GM23338 (cell line): Measurements from ENCODE around the gene CIT. TPM values are rescaled to one million over a fixed set of nuclear protein-coding genes. Genes with fewer than 3 reads are reported as not detected.

Experiments
- ATAC-seq: fragments of 200-7000 bp; cut with Tn5 transposase; 3 replicates; pipeline ENCODE4 v1.9.1; 2020
- DNase-seq: peaks from one replicate; pipeline ENCODE4 v3.0.0-alpha.2; 2015; ENCODE audit warnings: low spot score
- H2AFZ ChIP-seq: fragments of 200-600 bp; sonication (generic); 2 replicates; pipeline ENCODE4 v1.8.0; 2016; ENCODE audit warnings: antibody characterized with exemption, mild to moderate bottlenecking, moderate library complexity
- H3F3A ChIP-seq: fragments of 200-600 bp; sonication (generic); replicated peaks from 2 replicates; pipeline ENCODE4 v1.8.0; 2017; ENCODE audit warnings: antibody characterized with exemption, mixed run types, low read depth
- H3K27ac ChIP-seq: fragments of 200-600 bp; sonication (generic); 2 replicates; pipeline ENCODE4 v1.6.1; 2016; ENCODE audit warnings: low read depth
- H3K27me3 ChIP-seq: fragments of 200-600 bp; sonication (generic); 2 replicates; pipeline ENCODE4 v1.8.0; 2016; ENCODE audit warnings: mild to moderate bottlenecking, mixed run types, moderate library complexity; ENCODE audit not compliant: insufficient read depth
- H3K36me3 ChIP-seq: fragments of 200-600 bp; sonication (generic); 2 replicates; pipeline ENCODE4 v1.8.0; 2016; ENCODE audit warnings: mild to moderate bottlenecking; ENCODE audit not compliant: insufficient read depth
- H3K4me1 ChIP-seq: fragments of 200-600 bp; sonication (generic); 2 replicates; pipeline ENCODE4 v1.8.0; 2016; ENCODE audit warnings: mild to moderate bottlenecking, moderate library complexity; ENCODE audit not compliant: insufficient read depth
- H3K4me2 ChIP-seq: fragments of 200-600 bp; sonication (generic); 2 replicates; pipeline ENCODE4 v1.7.1; 2017; ENCODE audit warnings: mixed run types
- H3K4me3 ChIP-seq: fragments of 200-600 bp; sonication (generic); 2 replicates; pipeline ENCODE4 v1.6.1; 2016; ENCODE audit warnings: mixed run types
- H3K79me2 ChIP-seq: fragments of 200-600 bp; sonication (generic); replicated peaks from 2 replicates; pipeline ENCODE4 v1.8.0; 2017; ENCODE audit warnings: mild to moderate bottlenecking; ENCODE audit not compliant: insufficient read depth
- H3K9me2 ChIP-seq: fragments of 200-600 bp; sonication (generic); 2 replicates; pipeline ENCODE4 v1.8.0; 2017; ENCODE audit not compliant: insufficient read depth
- H4K20me1 ChIP-seq: fragments of 200-600 bp; sonication (generic); replicated peaks from 2 replicates; pipeline ENCODE4 v1.8.0; 2017; ENCODE audit warnings: mild to moderate bottlenecking; ENCODE audit not compliant: insufficient read depth
- H3K27ac Mint-ChIP-seq: 2 replicates; pipeline ENCODE4 v1.8.0; 2020; ENCODE audit warnings: inconsistent platforms, mild to moderate bottlenecking, moderate library complexity, mixed read lengths
- H3K27me3 Mint-ChIP-seq: 3 replicates; pipeline ENCODE4 v1.8.0; 2022; ENCODE audit warnings: low read depth, mild to moderate bottlenecking, moderate library complexity, mixed read lengths, inconsistent platforms; ENCODE audit not compliant: insufficient read depth, poor library complexity
- H3K36me3 Mint-ChIP-seq: 3 replicates; pipeline ENCODE4 v1.8.0; 2021; ENCODE audit warnings: low read depth, mild to moderate bottlenecking, inconsistent platforms, moderate library complexity, mixed read lengths
- H3K4me1 Mint-ChIP-seq: 3 replicates; pipeline ENCODE4 v1.8.0; 2020; ENCODE audit warnings: mild to moderate bottlenecking, inconsistent platforms, mixed read lengths
- H3K4me3 Mint-ChIP-seq: 3 replicates; pipeline ENCODE4 v1.8.0; 2021; ENCODE audit warnings: moderate library complexity, mild to moderate bottlenecking, inconsistent platforms, mixed read lengths
- H3K9me3 Mint-ChIP-seq: 3 replicates; pipeline ENCODE4 v1.8.0; 2020; ENCODE audit warnings: moderate library complexity, mild to moderate bottlenecking, inconsistent platforms, mixed read lengths
- CREB1 ChIP-seq: fragments of 250-450 bp; sonication (Bioruptor Pico); IDR thresholded peaks from 2 replicates; pipeline ENCODE4 v1.5.0; 2020; ENCODE audit warnings: low read depth, mild to moderate bottlenecking, moderate library complexity
- EZH2 ChIP-seq: fragments of 200-600 bp; sonication (generic); IDR thresholded peaks from one replicate; pipeline ENCODE4 v1.8.0; 2017; ENCODE audit warnings: antibody characterized with exemption, mild to moderate bottlenecking, low read depth; ENCODE audit not compliant: unreplicated experiment
- EZH2phosphoT487 ChIP-seq: fragments of 200-600 bp; sonication (generic); IDR thresholded peaks from one replicate; pipeline ENCODE4 v1.8.1; 2018; ENCODE audit warnings: antibody characterized with exemption; ENCODE audit not compliant: unreplicated experiment
- JUNB ChIP-seq: IDR thresholded peaks from one replicate; pipeline ENCODE4 v1.6.1; 2016; ENCODE audit warnings: antibody characterized with exemption; ENCODE audit not compliant: unreplicated experiment
- NANOG ChIP-seq: IDR thresholded peaks from 2 replicates; pipeline ENCODE4 v1.6.1; 2016; ENCODE audit warnings: antibody characterized with exemption, borderline replicate concordance
- POLR2AphosphoS5 ChIP-seq: IDR thresholded peaks from 2 replicates; pipeline ENCODE4 v1.6.1; 2016; ENCODE audit warnings: antibody characterized with exemption, low read depth
- STAT1 ChIP-seq: IDR thresholded peaks from one replicate; pipeline ENCODE4 v1.6.1; 2016; ENCODE audit warnings: antibody characterized with exemption; ENCODE audit not compliant: unreplicated experiment
- ZNF114 ChIP-seq: fragments of 250-450 bp; sonication (Bioruptor Pico); IDR thresholded peaks from 2 replicates; pipeline ENCODE4 v1.5.0; 2020; ENCODE audit warnings: mild to moderate bottlenecking, moderate library complexity
- ZNF331 ChIP-seq: fragments of 250-450 bp; sonication (Bioruptor Pico); IDR thresholded peaks from 2 replicates; pipeline ENCODE4 v1.5.0; 2020; ENCODE audit warnings: low read depth, mild to moderate bottlenecking, moderate library complexity
- polyA plus RNA-seq: library from polyadenylated mRNA; unstranded; fragments of >200 nt; fragmentation: Nextera tagmentation; extraction: Ambion mirVana; gene quantifications from 2 replicates; pipeline ENCODE4 v1.2.1, GENCODE V29; 2016
- total RNA-seq: library from RNA; depleted of rRNA; stranded (reverse); fragments of >200 nt; shearing (Covaris generic); gene quantifications from 2 replicates; pipeline ENCODE4 v1.2.3, GENCODE V29; 2014
- TF ChIP-seq, protein P1 (sequence below): fragments of 250-450 bp; sonication (Bioruptor Pico); IDR thresholded peaks from 2 replicates; pipeline ENCODE4 v1.5.0; 2020; ENCODE audit warnings: mild to moderate bottlenecking, moderate library complexity
- TF ChIP-seq, protein P2 (sequence below): IDR thresholded peaks from one replicate; pipeline ENCODE4 v1.6.1; 2018; ENCODE audit warnings: antibody characterized with exemption; ENCODE audit not compliant: unreplicated experiment
- TF ChIP-seq, protein P3 (sequence below): IDR thresholded peaks from 2 replicates; pipeline ENCODE4 v1.6.1; 2016; ENCODE audit warnings: antibody characterized with exemption
- TF ChIP-seq, protein P4 (sequence below), 2 experiments: fragments of 200-600 bp in 1 of 2; sonication (generic) in 1 of 2; conservative IDR thresholded peaks; 2 replicates each; pipeline versions ENCODE4 v1.5.1 to v1.6.1; 2016 to 2017; ENCODE audit warnings: antibody characterized with exemption in 2 of 2, low read depth in 2 of 2, mild to moderate bottlenecking in 2 of 2, moderate library complexity in 1 of 2

CIT gene
- total and polyA plus RNA-seq, 2 experiments from 2014 or later = 9.7 to 47.8 TPM

DNA sequence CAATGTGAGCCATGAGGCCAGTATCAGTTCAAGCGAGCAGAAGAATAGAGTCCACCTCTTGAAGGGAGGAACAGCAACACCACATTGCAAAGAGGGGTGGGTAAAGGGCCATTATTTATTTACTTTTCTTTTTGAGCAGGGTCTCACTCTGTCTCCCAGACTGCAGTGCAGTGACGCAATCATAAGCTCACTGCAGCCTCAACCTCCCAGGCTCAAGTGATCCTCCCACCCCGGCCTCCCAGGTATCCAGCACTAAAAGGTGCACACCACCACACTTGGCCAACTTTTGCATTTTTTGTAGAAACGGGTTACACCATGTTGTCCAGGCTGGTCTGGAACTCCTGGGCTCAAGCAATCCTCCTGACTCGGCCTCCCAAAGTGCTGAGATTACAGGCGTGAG is 42.9 kb upstream of the CIT start:
- no peaks in the 10 kb centered on the region for H3K4me1 Mint-ChIP-seq
- TF ChIP-seq, protein P1, sequence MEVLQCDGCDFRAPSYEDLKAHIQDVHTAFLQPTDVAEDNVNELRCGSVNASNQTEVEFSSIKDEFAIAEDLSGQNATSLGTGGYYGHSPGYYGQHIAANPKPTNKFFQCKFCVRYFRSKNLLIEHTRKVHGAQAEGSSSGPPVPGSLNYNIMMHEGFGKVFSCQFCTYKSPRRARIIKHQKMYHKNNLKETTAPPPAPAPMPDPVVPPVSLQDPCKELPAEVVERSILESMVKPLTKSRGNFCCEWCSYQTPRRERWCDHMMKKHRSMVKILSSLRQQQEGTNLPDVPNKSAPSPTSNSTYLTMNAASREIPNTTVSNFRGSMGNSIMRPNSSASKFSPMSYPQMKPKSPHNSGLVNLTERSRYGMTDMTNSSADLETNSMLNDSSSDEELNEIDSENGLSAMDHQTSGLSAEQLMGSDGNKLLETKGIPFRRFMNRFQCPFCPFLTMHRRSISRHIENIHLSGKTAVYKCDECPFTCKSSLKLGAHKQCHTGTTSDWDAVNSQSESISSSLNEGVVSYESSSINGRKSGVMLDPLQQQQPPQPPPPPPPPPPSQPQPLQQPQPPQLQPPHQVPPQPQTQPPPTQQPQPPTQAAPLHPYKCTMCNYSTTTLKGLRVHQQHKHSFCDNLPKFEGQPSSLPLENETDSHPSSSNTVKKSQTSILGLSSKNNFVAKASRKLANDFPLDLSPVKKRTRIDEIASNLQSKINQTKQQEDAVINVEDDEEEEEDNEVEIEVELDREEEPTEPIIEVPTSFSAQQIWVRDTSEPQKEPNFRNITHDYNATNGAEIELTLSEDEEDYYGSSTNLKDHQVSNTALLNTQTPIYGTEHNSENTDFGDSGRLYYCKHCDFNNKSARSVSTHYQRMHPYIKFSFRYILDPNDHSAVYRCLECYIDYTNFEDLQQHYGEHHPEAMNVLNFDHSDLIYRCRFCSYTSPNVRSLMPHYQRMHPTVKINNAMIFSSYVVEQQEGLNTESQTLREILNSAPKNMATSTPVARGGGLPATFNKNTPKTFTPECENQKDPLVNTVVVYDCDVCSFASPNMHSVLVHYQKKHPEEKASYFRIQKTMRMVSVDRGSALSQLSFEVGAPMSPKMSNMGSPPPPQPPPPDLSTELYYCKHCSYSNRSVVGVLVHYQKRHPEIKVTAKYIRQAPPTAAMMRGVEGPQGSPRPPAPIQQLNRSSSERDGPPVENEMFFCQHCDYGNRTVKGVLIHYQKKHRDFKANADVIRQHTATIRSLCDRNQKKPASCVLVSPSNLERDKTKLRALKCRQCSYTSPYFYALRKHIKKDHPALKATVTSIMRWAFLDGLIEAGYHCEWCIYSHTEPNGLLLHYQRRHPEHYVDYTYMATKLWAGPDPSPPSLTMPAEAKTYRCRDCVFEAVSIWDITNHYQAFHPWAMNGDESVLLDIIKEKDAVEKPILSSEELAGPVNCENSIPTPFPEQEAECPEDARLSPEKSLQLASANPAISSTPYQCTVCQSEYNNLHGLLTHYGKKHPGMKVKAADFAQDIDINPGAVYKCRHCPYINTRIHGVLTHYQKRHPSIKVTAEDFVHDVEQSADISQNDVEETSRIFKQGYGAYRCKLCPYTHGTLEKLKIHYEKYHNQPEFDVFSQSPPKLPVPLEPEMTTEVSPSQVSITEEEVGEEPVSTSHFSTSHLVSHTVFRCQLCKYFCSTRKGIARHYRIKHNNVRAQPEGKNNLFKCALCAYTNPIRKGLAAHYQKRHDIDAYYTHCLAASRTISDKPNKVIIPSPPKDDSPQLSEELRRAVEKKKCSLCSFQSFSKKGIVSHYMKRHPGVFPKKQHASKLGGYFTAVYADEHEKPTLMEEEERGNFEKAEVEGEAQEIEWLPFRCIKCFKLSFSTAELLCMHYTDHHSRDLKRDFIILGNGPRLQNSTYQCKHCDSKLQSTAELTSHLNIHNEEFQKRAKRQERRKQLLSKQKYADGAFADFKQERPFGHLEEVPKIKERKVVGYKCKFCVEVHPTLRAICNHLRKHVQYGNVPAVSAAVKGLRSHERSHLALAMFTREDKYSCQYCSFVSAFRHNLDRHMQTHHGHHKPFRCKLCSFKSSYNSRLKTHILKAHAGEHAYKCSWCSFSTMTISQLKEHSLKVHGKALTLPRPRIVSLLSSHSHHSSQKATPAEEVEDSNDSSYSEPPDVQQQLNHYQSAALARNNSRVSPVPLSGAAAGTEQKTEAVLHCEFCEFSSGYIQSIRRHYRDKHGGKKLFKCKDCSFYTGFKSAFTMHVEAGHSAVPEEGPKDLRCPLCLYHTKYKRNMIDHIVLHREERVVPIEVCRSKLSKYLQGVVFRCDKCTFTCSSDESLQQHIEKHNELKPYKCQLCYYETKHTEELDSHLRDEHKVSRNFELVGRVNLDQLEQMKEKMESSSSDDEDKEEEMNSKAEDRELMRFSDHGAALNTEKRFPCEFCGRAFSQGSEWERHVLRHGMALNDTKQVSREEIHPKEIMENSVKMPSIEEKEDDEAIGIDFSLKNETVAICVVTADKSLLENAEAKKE (CRISPR knock-in tag) = no peak
- TF ChIP-seq ZNF331 (CRISPR knock-in tag) = no peak
- no peak for TF ChIP-seq CREB1
- no peak for TF ChIP-seq STAT1
- no peak for TF ChIP-seq NANOG
- TF ChIP-seq JUNB = no peak
- TF ChIP-seq, protein P2, sequence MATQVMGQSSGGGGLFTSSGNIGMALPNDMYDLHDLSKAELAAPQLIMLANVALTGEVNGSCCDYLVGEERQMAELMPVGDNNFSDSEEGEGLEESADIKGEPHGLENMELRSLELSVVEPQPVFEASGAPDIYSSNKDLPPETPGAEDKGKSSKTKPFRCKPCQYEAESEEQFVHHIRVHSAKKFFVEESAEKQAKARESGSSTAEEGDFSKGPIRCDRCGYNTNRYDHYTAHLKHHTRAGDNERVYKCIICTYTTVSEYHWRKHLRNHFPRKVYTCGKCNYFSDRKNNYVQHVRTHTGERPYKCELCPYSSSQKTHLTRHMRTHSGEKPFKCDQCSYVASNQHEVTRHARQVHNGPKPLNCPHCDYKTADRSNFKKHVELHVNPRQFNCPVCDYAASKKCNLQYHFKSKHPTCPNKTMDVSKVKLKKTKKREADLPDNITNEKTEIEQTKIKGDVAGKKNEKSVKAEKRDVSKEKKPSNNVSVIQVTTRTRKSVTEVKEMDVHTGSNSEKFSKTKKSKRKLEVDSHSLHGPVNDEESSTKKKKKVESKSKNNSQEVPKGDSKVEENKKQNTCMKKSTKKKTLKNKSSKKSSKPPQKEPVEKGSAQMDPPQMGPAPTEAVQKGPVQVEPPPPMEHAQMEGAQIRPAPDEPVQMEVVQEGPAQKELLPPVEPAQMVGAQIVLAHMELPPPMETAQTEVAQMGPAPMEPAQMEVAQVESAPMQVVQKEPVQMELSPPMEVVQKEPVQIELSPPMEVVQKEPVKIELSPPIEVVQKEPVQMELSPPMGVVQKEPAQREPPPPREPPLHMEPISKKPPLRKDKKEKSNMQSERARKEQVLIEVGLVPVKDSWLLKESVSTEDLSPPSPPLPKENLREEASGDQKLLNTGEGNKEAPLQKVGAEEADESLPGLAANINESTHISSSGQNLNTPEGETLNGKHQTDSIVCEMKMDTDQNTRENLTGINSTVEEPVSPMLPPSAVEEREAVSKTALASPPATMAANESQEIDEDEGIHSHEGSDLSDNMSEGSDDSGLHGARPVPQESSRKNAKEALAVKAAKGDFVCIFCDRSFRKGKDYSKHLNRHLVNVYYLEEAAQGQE = no peak
- TF ChIP-seq, protein P3, sequence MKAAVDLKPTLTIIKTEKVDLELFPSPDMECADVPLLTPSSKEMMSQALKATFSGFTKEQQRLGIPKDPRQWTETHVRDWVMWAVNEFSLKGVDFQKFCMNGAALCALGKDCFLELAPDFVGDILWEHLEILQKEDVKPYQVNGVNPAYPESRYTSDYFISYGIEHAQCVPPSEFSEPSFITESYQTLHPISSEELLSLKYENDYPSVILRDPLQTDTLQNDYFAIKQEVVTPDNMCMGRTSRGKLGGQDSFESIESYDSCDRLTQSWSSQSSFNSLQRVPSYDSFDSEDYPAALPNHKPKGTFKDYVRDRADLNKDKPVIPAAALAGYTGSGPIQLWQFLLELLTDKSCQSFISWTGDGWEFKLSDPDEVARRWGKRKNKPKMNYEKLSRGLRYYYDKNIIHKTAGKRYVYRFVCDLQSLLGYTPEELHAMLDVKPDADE = no peak
- no peak for TF ChIP-seq ZNF114 (CRISPR knock-in tag)
- TF ChIP-seq POLR2AphosphoS5 = no peak
- TF ChIP-seq, protein P4, sequence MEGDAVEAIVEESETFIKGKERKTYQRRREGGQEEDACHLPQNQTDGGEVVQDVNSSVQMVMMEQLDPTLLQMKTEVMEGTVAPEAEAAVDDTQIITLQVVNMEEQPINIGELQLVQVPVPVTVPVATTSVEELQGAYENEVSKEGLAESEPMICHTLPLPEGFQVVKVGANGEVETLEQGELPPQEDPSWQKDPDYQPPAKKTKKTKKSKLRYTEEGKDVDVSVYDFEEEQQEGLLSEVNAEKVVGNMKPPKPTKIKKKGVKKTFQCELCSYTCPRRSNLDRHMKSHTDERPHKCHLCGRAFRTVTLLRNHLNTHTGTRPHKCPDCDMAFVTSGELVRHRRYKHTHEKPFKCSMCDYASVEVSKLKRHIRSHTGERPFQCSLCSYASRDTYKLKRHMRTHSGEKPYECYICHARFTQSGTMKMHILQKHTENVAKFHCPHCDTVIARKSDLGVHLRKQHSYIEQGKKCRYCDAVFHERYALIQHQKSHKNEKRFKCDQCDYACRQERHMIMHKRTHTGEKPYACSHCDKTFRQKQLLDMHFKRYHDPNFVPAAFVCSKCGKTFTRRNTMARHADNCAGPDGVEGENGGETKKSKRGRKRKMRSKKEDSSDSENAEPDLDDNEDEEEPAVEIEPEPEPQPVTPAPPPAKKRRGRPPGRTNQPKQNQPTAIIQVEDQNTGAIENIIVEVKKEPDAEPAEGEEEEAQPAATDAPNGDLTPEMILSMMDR (conservative IDR thresholded peaks at IDR 0.05; ENCODE audit: low read depth in 2 of 2) = no peak
- TF ChIP-seq EZH2phosphoT487 = no peak
- TF ChIP-seq EZH2 = no peak
- H3K4me3 ChIP-seq = no peak overlapping the region
- H3F3A ChIP-seq = no peaks in the 10 kb centered on the region
- DNase-seq (no peak), ATAC-seq (no peak)
- H3K9me3 Mint-ChIP-seq = peaks cover 18% of the 10 kb centered on the region
- no peaks in the 10 kb centered on the region for H4K20me1 ChIP-seq
- H2AFZ ChIP-seq = no peak overlapping the region
- H3K27ac Mint-ChIP-seq = no peak overlapping the region
- H3K4me2 ChIP-seq = no peak overlapping the region
- H3K9me2 ChIP-seq = no peaks in the 10 kb centered on the region
- H3K36me3 ChIP-seq = no peaks in the 10 kb centered on the region
- no peak overlapping the region for H3K27ac ChIP-seq
- H3K79me2 ChIP-seq = no peaks in the 10 kb centered on the region
- peaks cover 5% of the 10 kb centered on the region for H3K27me3 Mint-ChIP-seq
- no peaks in the 10 kb centered on the region for H3K4me1 ChIP-seq
- no peaks in the 10 kb centered on the region for H3K27me3 ChIP-seq
- H3K36me3 Mint-ChIP-seq = peaks cover 6% of the 10 kb centered on the region; the same call in 2 of the 3 replicates
- no peak overlapping the region for H3K4me3 Mint-ChIP-seq
